HCT116 (cell line): ENCODE results near the gene SPSB4. TPM values are rescaled to one million over a fixed set of nuclear protein-coding genes. Genes with fewer than 3 reads are reported as not detected.

Experiments used
- ATAC-seq: fragments of 200-7000 bp; cut with Tn5 transposase; 2 replicates; pipeline ENCODE4 v1.9.1; 2020; ENCODE audit warnings: mild to moderate bottlenecking, moderate library complexity
- BruUV-seq: library from RNA; stranded (reverse); fragments of 400-500 nt; replicated peaks from 2 replicates; lab custom pipeline; 2021; lab: Mats Ljungman, UMichigan
- CTCF ChIA-PET: fragments of 300-600 bp; sonication (Branson Sonifier 250); formaldehyde crosslinking; loops from one replicate; lab custom pipeline; 2021; ENCODE audit warnings: antibody characterized with exemption; lab: Charles Lee
- POLR2A ChIA-PET: fragments of 300-600, 350-600 bp; sonication (Branson Sonifier 250); formaldehyde crosslinking; loops from one replicate; lab custom pipeline; 2021; ENCODE audit warnings: antibody characterized with exemption; lab: Charles Lee
- RAD21 ChIA-PET, 2 experiments: fragments of 300-600 bp; sonication (Branson Sonifier 250); formaldehyde crosslinking; loops; one replicate each; lab custom pipeline; 2023; ENCODE audit warnings: low total read pairs in 2 of 2; ENCODE audit not compliant: uncharacterized antibody in 2 of 2, unreplicated experiment in 2 of 2, low non-redundant PET in 1 of 2; lab: Charles Lee
- DNase-seq: peaks from one replicate; pipeline ENCODE4 v3.0.0-alpha.2; 2010; ENCODE audit warnings: low read depth, low spot score
- H2AFZ ChIP-seq: fragments of 200-600 bp; shearing (Covaris generic), sonication (generic); 2 replicates; pipeline ENCODE4 v1.6.1; 2017; ENCODE audit warnings: low read depth, mixed run types, mixed read lengths, antibody characterized with exemption, low read length; ENCODE audit not compliant: poor library complexity, severe bottlenecking
- H3K27ac ChIP-seq: 2 replicates; pipeline ENCODE4 v1.5.1; 2012; ENCODE audit warnings: low read depth, low read length
- H3K27me3 ChIP-seq: fragments of 200-600 bp; sonication (generic); 2 replicates; pipeline ENCODE4 v1.6.1; 2016; ENCODE audit warnings: mixed run types, low read length, mixed read lengths; ENCODE audit not compliant: insufficient read depth
- H3K36me3 ChIP-seq, 2 experiments: fragments of 200-500 bp in 1 of 2; fragments of 200-600 bp in 1 of 2; sonication (Bioruptor generic) in 1 of 2; sonication (generic) in 1 of 2; 2 replicates each; pipeline versions ENCODE4 v1.5.1 to v1.6.1; 2014 to 2016; ENCODE audit warnings: low read length in 2 of 2, inconsistent platforms in 1 of 2, mixed read lengths in 1 of 2, mixed run types in 1 of 2; ENCODE audit not compliant: insufficient read depth in 2 of 2, control insufficient read depth in 1 of 2
- H3K4me1 ChIP-seq, 2 experiments: fragments of 200-600 bp in 1 of 2; sonication (generic) in 1 of 2; 2 replicates each; pipeline versions ENCODE4 v1.5.1 to v1.6.1; 2012 to 2017; ENCODE audit warnings: low read length in 2 of 2, inconsistent platforms in 1 of 2, mild to moderate bottlenecking in 1 of 2, mixed read lengths in 1 of 2, mixed run types in 1 of 2, moderate library complexity in 1 of 2; ENCODE audit not compliant: insufficient read depth in 2 of 2, control insufficient read depth in 1 of 2
- H3K4me2 ChIP-seq: fragments of 200-600 bp; sonication (generic); 2 replicates; pipeline ENCODE4 v1.6.1; 2017; ENCODE audit warnings: mixed run types, low read length, mixed read lengths
- H3K4me3 ChIP-seq, 2 experiments: fragments of 200-600 bp in 1 of 2; sonication (generic) in 1 of 2; replicated peaks in 1 of 2; 2 replicates each; pipeline ENCODE4 v1.5.1; 2011 to 2016; ENCODE audit warnings: low read length in 2 of 2, control low read depth in 1 of 2, low read depth in 1 of 2, mild to moderate bottlenecking in 1 of 2, mixed read lengths in 1 of 2, mixed run types in 1 of 2
- H3K79me2 ChIP-seq: fragments of 200-600 bp; sonication (generic); 2 replicates; pipeline ENCODE4 v1.6.1; 2017; ENCODE audit warnings: mild to moderate bottlenecking, mixed run types, low read length, moderate library complexity, mixed read lengths; ENCODE audit not compliant: insufficient read depth
- H3K9ac ChIP-seq: fragments of 200-600 bp; sonication (generic); 2 replicates; pipeline ENCODE4 v1.6.1; 2016; ENCODE audit warnings: low read length, mixed read lengths
- H3K9me2 ChIP-seq: fragments of 200-600 bp; sonication (generic), shearing (Covaris generic); 2 replicates; pipeline ENCODE4 v1.6.1; 2017; ENCODE audit warnings: mixed run types, mild to moderate bottlenecking, moderate library complexity; ENCODE audit not compliant: insufficient read depth
- H3K9me3 ChIP-seq, 2 experiments: fragments of 200-500 bp in 1 of 2; fragments of 200-600 bp in 1 of 2; sonication (Bioruptor generic) in 1 of 2; sonication (generic) in 1 of 2; 2 replicates each; pipeline ENCODE4 v1.6.1; 2014 to 2017; ENCODE audit warnings: low read length in 2 of 2, mixed read lengths in 2 of 2, inconsistent platforms in 1 of 2, low read depth in 1 of 2, mild to moderate bottlenecking in 1 of 2, mixed run types in 1 of 2, moderate library complexity in 1 of 2; ENCODE audit not compliant: control insufficient read depth in 1 of 2, insufficient read depth in 1 of 2
- H4K20me1 ChIP-seq: fragments of 200-600 bp; sonication (generic), shearing (Covaris generic); 2 replicates; pipeline ENCODE4 v1.6.1; 2017; ENCODE audit warnings: mixed run types, mild to moderate bottlenecking, moderate library complexity; ENCODE audit not compliant: insufficient read depth
- CEBPB ChIP-seq: IDR thresholded peaks from 2 replicates; pipeline ENCODE4 v1.6.1; 2012; ENCODE audit warnings: low read depth
- EGR1 ChIP-seq: IDR thresholded peaks from 2 replicates; pipeline ENCODE4 v1.6.1; 2012; ENCODE audit warnings: low read depth
- ELF1 ChIP-seq: IDR thresholded peaks from 2 replicates; pipeline ENCODE4 v1.6.1; 2012; ENCODE audit warnings: low read depth, borderline replicate concordance
- EZH2 ChIP-seq: fragments of 200-600 bp; sonication (generic); IDR thresholded peaks from 2 replicates; pipeline ENCODE4 v1.6.1; 2017; ENCODE audit warnings: antibody characterized with exemption, mixed run types
- EZH2phosphoT487 ChIP-seq: fragments of 200-600 bp; IDR thresholded peaks from 2 replicates; pipeline ENCODE4 v1.6.1; 2018; ENCODE audit warnings: antibody characterized with exemption, borderline replicate concordance
- FOSL1 ChIP-seq: IDR thresholded peaks from 2 replicates; pipeline ENCODE4 v1.6.1; 2012; ENCODE audit warnings: low read depth
- JUND ChIP-seq: IDR thresholded peaks from 2 replicates; pipeline ENCODE4 v1.6.1; 2012
- POLR2A ChIP-seq: IDR thresholded peaks from 2 replicates; pipeline ENCODE4 v1.7.0; 2011; ENCODE audit warnings: borderline replicate concordance; ENCODE audit not compliant: insufficient read depth, insufficient read length; ENCODE audit errors: extremely low read depth
- POLR2AphosphoS5 ChIP-seq: IDR thresholded peaks from 2 replicates; pipeline ENCODE4 v1.6.1; 2011; ENCODE audit warnings: mild to moderate bottlenecking, low read depth, low read length, moderate library complexity
- SIN3A ChIP-seq: IDR thresholded peaks from 2 replicates; pipeline ENCODE4 v1.6.1; 2012; ENCODE audit warnings: low read depth
- SRF ChIP-seq: IDR thresholded peaks from 2 replicates; pipeline ENCODE4 v1.6.1; 2012; ENCODE audit warnings: low read depth
- TCF7L2 ChIP-seq: IDR thresholded peaks from 2 replicates; pipeline ENCODE4 v1.7.0; 2011; ENCODE audit warnings: borderline replicate concordance, inconsistent platforms; ENCODE audit not compliant: insufficient read depth, insufficient read length; ENCODE audit errors: extremely low read depth
- YY1 ChIP-seq: IDR thresholded peaks from 2 replicates; pipeline ENCODE4 v1.6.1; 2011; ENCODE audit warnings: low read length, low read depth, moderate library complexity, mild to moderate bottlenecking; ENCODE audit not compliant: insufficient replicate concordance; ENCODE audit errors: extremely low read depth
- ZNF274 ChIP-seq: fragments of 200-500 bp; sonication (Bioruptor generic); IDR thresholded peaks from 2 replicates; pipeline ENCODE4 v1.6.1; 2014; ENCODE audit warnings: mild to moderate bottlenecking, low read depth, low read length, inconsistent platforms
- intact Hi-C: fragments of 100-400 bp; cut with micrococcal nuclease; formaldehyde crosslinking; loops from 2 replicates; pipeline ENCODE4 v1.10.0; 2022
- total RNA-seq: library from RNA; stranded (reverse); gene quantifications from one replicate; pipeline ENCODE4 v1.2.1, GENCODE V29; 2021; ENCODE audit not compliant: unreplicated experiment
- TF ChIP-seq, protein P1 (sequence below): IDR thresholded peaks from 2 replicates; pipeline ENCODE4 v1.6.1; 2011; ENCODE audit warnings: mild to moderate bottlenecking, low read length, moderate library complexity; ENCODE audit not compliant: insufficient replicate concordance; ENCODE audit errors: extremely low read depth
- TF ChIP-seq, protein P2 (sequence below): IDR thresholded peaks from 2 replicates; pipeline ENCODE4 v1.6.1; 2012
- TF ChIP-seq, protein P3 (sequence below), 3 experiments: fragments of 200-600 bp in 1 of 3; sonication (generic) in 1 of 3; IDR thresholded peaks in 2 of 3; conservative IDR thresholded peaks in 1 of 3; 2 replicates each; pipeline ENCODE4 v1.5.1; 2012 to 2017; ENCODE audit warnings: low read depth in 2 of 3, low read length in 2 of 3, antibody characterized with exemption in 1 of 3, borderline replicate concordance in 1 of 3, control low read depth in 1 of 3, mild to moderate bottlenecking in 1 of 3, mixed read lengths in 1 of 3, mixed run types in 1 of 3, moderate library complexity in 1 of 3; ENCODE audit not compliant: insufficient read depth in 1 of 3
- TF ChIP-seq, protein P4 (sequence below): IDR thresholded peaks from 2 replicates; pipeline ENCODE4 v1.6.1; 2012

The SPSB4 gene
- total RNA-seq, 1 experiment from 2014 or later: 0.57 TPM

DNA sequence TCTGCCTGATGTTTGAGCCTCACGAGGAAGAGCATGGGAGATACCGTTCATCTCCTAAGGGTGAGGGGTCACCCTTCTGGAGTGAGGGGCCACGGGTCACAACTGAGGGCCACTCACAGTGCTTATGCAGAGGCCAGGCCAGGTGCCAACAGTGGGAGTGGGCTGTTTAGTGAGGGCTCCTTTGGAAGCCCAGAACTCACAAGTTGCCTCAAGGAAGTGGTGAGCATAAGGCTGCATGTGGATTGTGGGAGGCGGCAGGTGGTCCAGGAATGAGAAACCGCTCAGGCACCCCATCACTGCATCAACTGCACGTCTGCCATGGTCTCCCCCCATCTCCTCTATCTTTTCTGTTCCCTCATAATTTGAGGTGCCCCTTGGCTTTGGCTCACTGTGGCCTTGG, 26.5 kb downstream of the SPSB4 start (continued):
- TF ChIP-seq, protein P1, sequence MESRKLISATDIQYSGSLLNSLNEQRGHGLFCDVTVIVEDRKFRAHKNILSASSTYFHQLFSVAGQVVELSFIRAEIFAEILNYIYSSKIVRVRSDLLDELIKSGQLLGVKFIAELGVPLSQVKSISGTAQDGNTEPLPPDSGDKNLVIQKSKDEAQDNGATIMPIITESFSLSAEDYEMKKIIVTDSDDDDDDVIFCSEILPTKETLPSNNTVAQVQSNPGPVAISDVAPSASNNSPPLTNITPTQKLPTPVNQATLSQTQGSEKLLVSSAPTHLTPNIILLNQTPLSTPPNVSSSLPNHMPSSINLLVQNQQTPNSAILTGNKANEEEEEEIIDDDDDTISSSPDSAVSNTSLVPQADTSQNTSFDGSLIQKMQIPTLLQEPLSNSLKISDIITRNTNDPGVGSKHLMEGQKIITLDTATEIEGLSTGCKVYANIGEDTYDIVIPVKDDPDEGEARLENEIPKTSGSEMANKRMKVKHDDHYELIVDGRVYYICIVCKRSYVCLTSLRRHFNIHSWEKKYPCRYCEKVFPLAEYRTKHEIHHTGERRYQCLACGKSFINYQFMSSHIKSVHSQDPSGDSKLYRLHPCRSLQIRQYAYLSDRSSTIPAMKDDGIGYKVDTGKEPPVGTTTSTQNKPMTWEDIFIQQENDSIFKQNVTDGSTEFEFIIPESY: no peak
- TF ChIP-seq EZH2phosphoT487 (no peak), EZH2 (no peak), YY1 (no peak), CEBPB (no peak), SIN3A (no peak), ZNF274 (no peak), TCF7L2 (no peak), ELF1 (no peak)
- TF ChIP-seq, protein P2, sequence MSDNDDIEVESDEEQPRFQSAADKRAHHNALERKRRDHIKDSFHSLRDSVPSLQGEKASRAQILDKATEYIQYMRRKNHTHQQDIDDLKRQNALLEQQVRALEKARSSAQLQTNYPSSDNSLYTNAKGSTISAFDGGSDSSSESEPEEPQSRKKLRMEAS: no peak

DNA sequence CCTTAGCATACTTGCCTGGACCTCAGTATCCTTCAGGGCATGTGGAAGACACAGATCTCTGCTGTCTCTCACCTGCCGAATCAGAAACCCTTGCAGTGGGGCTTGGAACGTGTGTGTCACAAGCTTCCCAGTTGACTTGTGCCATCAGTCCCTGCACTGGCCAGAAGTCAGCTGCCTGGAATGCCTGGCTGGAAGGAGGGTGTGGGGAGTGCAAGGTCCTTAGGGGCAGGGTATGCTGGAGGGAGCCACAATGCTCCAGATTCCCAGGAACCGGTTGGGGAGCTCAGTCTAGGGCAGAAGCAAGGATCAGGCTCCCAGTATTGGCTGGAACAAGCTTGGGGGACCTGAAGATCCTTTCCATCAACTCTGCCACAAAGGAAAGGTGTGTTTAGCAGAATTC, 27.1 kb downstream of the SPSB4 start:
- intact Hi-C loops: no loop called here
- no peaks in the 10 kb centered on the region for H3K79me2 ChIP-seq
- H4K20me1 ChIP-seq: no peaks in the 10 kb centered on the region
- no peak overlapping the region for H3K4me3 ChIP-seq
- no peak overlapping the region for H3K9ac ChIP-seq
- RAD21 ChIA-PET: no interaction called here
- H3K9me3 ChIP-seq: no peaks in the 10 kb centered on the region
- no peaks in the 10 kb centered on the region for H3K36me3 ChIP-seq
- no peak overlapping the region for H3K4me2 ChIP-seq
- no peak for ATAC-seq
- CTCF ChIA-PET: no interaction called here
- H3K27ac ChIP-seq: no peak overlapping the region
- H3K4me1 ChIP-seq: no peaks in the 10 kb centered on the region
- H2AFZ ChIP-seq: no peak overlapping the region
- DNase-seq: no peak
- POLR2A ChIA-PET: no interaction called here
- no TSS peak for BruUV-seq
- TF ChIP-seq POLR2A: no peak
- TF ChIP-seq SRF: no peak
- no peak for TF ChIP-seq FOSL1
- TF ChIP-seq CEBPB: no peak
- TF ChIP-seq ELF1: no peak
- TF ChIP-seq, protein P3, sequence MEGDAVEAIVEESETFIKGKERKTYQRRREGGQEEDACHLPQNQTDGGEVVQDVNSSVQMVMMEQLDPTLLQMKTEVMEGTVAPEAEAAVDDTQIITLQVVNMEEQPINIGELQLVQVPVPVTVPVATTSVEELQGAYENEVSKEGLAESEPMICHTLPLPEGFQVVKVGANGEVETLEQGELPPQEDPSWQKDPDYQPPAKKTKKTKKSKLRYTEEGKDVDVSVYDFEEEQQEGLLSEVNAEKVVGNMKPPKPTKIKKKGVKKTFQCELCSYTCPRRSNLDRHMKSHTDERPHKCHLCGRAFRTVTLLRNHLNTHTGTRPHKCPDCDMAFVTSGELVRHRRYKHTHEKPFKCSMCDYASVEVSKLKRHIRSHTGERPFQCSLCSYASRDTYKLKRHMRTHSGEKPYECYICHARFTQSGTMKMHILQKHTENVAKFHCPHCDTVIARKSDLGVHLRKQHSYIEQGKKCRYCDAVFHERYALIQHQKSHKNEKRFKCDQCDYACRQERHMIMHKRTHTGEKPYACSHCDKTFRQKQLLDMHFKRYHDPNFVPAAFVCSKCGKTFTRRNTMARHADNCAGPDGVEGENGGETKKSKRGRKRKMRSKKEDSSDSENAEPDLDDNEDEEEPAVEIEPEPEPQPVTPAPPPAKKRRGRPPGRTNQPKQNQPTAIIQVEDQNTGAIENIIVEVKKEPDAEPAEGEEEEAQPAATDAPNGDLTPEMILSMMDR (IDR thresholded peaks at IDR 0.05 in 2 of 3, conservative IDR thresholded peaks at IDR 0.05 in 1 of 3; ENCODE audit: borderline replicate concordance in 1 of 3, insufficient read depth in 1 of 3, low read depth in 2 of 3, low read length in 2 of 3): no peak
- no peak for TF ChIP-seq POLR2AphosphoS5
- TF ChIP-seq EGR1: no peak
- TF ChIP-seq JUND: no peak
- TF ChIP-seq EZH2: no peak
- no peak for TF ChIP-seq TCF7L2
- TF ChIP-seq, protein P4, sequence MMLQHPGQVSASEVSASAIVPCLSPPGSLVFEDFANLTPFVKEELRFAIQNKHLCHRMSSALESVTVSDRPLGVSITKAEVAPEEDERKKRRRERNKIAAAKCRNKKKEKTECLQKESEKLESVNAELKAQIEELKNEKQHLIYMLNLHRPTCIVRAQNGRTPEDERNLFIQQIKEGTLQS: no peak
- no peak for TF ChIP-seq ZNF274
- TF ChIP-seq, protein P1: no peak
- TF ChIP-seq, protein P2: no peak
- no peaks in the 10 kb centered on the region for H3K9me2 ChIP-seq
- no peaks in the 10 kb centered on the region for H3K27me3 ChIP-seq
